Measurements from ENCODE around the gene CCSER2. TPM values are rescaled to one million over a fixed set of nuclear protein-coding genes. Genes with fewer than 3 reads are reported as not detected.
"Not testable (repeated sequence)": the region's sequence is repeated elsewhere in the genome, so short reads cannot be mapped to it uniquely, and the experiment has no call there.

Gene CCSER2, protein sequence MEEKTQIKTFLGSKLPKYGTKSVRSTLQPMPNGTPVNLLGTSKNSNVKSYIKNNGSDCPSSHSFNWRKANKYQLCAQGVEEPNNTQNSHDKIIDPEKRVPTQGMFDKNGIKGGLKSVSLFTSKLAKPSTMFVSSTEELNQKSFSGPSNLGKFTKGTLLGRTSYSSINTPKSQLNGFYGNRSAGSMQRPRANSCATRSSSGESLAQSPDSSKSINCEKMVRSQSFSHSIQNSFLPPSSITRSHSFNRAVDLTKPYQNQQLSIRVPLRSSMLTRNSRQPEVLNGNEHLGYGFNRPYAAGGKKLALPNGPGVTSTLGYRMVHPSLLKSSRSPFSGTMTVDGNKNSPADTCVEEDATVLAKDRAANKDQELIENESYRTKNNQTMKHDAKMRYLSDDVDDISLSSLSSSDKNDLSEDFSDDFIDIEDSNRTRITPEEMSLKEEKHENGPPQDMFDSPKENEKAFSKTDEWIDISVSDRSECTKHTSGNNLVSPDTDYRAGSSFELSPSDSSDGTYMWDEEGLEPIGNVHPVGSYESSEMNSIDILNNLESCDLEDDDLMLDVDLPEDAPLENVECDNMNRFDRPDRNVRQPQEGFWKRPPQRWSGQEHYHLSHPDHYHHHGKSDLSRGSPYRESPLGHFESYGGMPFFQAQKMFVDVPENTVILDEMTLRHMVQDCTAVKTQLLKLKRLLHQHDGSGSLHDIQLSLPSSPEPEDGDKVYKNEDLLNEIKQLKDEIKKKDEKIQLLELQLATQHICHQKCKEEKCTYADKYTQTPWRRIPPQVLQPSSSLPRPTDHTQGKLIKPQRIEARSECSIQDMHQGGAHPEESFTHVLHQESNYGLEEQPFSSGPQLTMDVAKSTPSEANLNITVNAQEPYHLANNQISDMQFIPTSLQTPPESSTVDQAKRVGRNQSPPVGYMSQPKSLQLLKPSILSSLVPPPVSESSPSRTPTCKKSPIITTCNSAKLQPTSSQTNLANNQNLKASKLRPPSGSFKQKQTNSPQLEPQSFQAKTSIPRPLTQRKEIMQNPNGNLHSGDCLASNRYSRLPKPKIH
- total RNA-seq (2014; rRNA removed; shearing (Covaris generic); ENCODE audit: low replicate concordance): 20.6 and 30.1 TPM in 2 replicates

DNA sequence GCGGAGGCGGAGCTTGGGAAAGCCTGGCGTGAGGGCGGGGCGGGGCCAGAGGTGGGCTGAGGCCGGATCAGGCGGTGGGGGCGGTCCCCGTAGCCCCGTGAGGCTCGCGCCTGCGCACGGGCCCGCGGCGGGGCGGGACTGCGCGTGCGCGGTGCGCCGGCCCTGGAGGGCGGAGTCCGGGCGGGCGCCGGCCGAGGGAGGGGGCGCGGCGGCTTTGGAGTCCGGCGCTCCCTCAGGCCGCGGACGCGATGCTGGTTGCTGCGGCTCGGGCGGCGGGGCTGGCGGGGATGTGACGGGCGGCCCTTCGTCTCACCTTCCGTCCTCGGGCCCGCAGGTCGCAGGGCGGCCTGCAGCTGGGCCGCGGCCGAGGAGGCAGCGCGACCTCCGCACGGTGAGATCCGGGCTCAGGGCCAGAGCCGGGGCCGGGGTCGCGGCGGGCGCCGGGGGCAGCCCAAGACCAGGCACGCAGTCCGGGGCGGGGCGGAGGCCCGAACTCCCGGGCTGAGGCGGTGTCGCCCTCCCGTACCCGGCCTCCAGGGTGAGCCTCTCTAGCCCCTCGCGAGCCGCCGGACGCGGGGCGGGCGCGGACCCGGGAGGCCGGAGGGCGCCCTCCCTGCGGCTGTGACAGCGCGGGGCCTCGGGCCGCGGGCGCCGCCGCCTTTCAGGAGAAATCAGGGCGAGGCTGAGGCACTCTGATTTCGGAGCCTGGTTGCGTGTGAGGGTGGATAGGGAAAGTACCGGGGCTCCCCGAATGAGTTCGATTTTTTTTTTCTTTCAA is at the start of gene CCSER2:
CCSER2 (plus strand) TSS at position 172 of the 778 bp plus-strand sequence. CDS start 42,464 bp downstream, outside the sequence.
- no peaks in the 10 kb centered on the region for H3K9me3 ChIP-seq
- peak within 1 kb of the TSS; percentile 68 for H3K4me3 ChIP-seq
- no peaks in the 10 kb centered on the region for H3K27me3 ChIP-seq
- DNase-seq: peak; percentile 60
- H3K36me3 ChIP-seq: no peaks in the 10 kb centered on the region

DNA sequence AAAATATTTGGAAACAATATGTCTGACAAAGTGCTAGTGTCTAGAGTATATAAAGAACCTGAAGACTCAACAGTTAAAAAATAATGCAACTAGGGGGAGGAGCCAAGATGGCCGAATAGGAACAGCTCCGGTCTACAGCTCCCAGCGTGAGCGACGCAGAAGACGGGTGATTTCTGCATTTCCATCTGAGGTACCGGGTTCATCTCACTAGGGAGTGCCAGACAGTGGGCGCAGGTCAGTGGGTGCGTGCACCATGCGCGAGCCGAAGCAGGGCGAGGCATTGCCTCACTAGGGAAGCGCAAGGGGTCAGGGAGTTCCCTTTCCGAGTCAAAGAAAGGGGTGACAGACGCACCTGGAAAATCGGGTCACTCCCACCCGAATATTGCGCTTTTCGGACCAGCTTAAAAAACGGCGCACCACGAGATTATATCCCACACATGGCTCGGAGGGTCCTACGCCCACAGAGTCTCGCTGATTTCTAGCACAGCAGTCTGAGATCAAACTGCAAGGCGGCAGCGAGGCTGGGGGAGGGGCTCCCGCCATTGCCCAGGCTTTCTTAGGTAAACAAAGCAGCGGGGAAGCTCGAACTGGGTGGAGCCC is 48.4 kb upstream of the CCSER2 start:
- not testable (repeated sequence) for DNase-seq, H3K27me3 ChIP-seq, H3K36me3 ChIP-seq, H3K9me3 ChIP-seq, H3K4me3 ChIP-seq

DNA sequence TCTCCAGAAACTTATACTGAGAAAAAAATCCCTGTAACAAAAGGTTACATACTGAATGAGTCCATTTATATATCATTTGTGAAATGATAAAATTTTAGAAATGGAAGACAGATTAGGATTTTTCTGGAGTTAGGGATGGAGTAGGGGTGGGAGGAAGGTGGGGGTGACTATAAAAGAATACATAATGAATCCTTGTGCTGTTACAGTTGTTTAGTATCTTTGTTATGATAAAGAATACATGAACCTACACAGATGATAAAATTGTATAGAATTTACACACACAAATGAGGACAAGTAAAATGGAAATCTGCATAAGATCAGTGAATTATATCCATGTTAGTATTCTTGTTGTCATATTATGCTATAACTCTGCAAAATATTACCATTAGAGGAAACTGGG is 41.7 kb upstream of the CCSER2 start:
- no peak overlapping the region for H3K4me3 ChIP-seq
- no peak for DNase-seq
- no peaks in the 10 kb centered on the region; the same call in 1 of the 2 replicates for H3K27me3 ChIP-seq
- H3K36me3 ChIP-seq: no peaks in the 10 kb centered on the region
- H3K9me3 ChIP-seq: no peaks in the 10 kb centered on the region

DNA sequence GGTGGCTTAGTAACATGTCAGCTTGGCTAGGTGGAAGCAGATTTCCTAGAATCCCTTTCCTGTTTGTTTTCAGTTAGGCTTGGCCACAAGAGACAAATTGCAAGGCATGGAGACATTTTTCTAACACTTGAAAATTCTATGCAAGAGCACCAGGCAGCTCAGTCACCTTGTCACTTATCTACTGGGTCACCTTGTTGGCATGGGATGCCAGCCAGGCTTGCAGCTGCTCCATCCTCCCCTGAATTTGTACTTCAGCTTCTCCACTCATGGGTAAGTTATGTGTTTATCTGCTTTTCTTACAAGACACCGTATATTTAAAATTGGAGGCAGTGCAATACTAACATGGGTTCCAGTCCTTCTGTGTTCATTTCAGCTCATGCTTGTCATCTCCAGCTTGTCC is 40.2 kb upstream of the CCSER2 start:
- H3K4me3 ChIP-seq: no peak overlapping the region
- no peaks in the 10 kb centered on the region for H3K9me3 ChIP-seq
- no peaks in the 10 kb centered on the region for H3K36me3 ChIP-seq
- H3K27me3 ChIP-seq: no peaks in the 10 kb centered on the region; the same call in 1 of the 2 replicates
- no peak for DNase-seq

DNA sequence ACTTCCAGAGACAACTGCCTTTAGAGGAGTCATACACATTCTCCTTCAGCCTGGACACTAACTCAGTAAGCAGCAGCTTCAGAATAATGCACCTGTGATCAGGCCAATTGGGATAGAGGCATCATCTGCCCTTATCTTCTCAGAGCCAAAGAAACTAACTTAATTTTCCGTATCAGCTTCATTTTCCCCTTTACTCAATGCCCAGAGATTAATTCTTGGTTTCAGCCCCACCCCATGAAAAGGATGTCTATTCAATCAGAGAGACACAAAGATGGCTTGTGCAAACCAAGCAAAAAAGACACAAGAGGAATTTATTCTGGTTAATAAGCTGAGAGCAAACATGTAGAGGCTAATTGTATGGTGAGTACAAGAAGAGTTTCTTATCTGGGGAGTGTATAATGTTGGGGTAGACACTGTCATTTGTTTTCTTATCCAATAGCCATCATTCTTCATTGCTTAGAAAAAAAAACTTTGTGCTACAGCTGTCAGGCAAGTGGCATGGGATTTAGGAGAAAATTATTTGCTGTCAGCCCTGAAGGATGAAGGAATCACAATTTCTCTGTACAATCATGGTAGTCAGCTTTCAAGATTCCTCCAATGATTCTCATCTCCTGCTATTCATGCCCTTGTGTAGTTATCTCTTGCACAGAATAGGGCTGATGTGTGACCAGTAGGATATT is 38.7 kb upstream of the CCSER2 start:
- H3K36me3 ChIP-seq: no peaks in the 10 kb centered on the region
- DNase-seq: no peak
- H3K4me3 ChIP-seq: no peak overlapping the region
- H3K9me3 ChIP-seq: no peaks in the 10 kb centered on the region
- H3K27me3 ChIP-seq: no peaks in the 10 kb centered on the region; the same call in 1 of the 2 replicates

DNA sequence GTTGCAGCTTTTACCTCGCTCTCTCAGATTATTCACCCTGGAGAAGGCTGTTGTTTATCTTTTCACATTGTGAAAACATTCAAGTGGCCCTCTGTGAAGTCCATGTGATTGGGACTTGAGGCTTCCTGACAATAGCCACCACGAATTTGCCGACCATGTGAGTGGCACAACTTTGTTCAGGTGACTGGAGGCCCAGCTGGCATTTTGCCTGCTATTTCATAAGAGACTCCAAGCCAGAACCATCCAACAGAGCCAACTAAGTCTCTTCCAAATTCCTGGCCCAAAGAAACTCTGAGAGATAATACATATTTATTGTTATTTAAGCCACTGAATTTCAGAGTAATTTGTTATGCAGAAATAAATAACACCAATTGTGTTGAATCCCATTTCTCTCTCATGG is 38.2 kb upstream of the CCSER2 start:
- no peaks in the 10 kb centered on the region for H3K9me3 ChIP-seq
- no peak for DNase-seq
- H3K27me3 ChIP-seq: no peaks in the 10 kb centered on the region; the same call in 1 of the 2 replicates
- H3K36me3 ChIP-seq: no peaks in the 10 kb centered on the region
- no peak overlapping the region for H3K4me3 ChIP-seq

DNA sequence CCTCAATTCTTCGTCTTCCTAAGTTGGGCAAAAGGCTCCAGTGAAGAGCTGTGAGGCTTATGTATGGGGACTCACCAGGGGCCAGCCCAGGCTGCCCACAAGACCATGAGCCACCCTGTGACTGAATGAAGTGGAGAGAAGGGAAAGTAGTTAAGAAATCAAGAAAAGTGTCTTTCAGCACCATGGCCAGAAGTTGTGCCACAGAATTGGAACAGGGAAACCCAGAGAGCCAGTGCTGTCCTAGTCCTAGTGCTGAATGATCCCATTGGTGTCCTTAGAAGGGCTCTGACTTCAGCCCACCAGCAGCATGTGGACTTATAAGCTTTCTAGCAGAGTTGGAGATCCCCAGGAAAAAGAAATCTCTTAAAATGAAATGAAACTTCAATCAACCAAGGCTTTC is 37.0 kb upstream of the CCSER2 start:
- H3K9me3 ChIP-seq: no peaks in the 10 kb centered on the region
- no peaks in the 10 kb centered on the region; the same call in 1 of the 2 replicates for H3K27me3 ChIP-seq
- DNase-seq: peak; percentile 16
- H3K4me3 ChIP-seq: no peak overlapping the region
- H3K36me3 ChIP-seq: no peaks in the 10 kb centered on the region

DNA sequence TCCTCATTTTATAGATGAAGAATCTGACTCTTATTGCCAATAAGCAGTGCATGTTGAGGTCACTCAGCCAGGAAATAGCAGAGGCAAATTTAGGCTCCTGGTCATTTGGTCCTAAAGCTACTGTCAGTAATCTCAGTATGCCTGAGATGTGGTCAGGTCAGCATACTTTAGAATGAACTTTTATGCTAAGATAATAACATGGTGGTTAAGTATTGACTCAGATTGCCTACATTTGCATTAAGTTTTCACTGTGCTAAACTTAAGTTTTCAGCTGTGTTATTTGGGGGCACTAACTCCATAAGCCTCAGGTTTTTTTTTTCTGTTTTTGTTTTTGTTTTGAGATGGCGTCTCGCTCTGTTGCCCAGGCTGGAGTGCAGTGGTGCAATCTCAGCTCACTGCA is 35.9 kb upstream of the CCSER2 start:
- no peaks in the 10 kb centered on the region for H3K9me3 ChIP-seq
- no peak for DNase-seq

DNA sequence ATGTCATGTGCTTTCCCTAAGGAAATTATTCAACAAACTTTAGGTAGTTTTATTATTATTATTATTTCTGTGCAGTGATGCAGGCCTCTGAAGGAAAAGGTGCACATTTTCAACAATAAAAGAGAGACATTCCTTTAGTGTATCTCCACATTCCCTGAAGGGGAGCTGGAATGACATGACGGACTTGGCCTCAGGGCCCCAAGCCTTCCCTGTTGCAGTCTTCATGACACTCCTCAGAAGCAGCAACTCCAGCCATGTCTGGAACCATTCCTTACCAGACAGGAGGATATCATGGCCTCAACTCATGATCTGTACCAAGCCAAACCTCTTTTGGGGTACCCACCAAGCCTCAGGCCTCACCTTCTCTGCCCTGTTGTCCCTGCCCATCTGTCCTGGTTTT is 35.2 kb upstream of the CCSER2 start:
- no peak for DNase-seq
- H3K27me3 ChIP-seq: no peaks in the 10 kb centered on the region; the same call in 1 of the 2 replicates

More for the DNA sequence above, 35.9 kb upstream of the CCSER2 start:
- H3K36me3 ChIP-seq: no peaks in the 10 kb centered on the region
- no peaks in the 10 kb centered on the region; the same call in 1 of the 2 replicates for H3K27me3 ChIP-seq
- H3K4me3 ChIP-seq: no peak overlapping the region

DNA sequence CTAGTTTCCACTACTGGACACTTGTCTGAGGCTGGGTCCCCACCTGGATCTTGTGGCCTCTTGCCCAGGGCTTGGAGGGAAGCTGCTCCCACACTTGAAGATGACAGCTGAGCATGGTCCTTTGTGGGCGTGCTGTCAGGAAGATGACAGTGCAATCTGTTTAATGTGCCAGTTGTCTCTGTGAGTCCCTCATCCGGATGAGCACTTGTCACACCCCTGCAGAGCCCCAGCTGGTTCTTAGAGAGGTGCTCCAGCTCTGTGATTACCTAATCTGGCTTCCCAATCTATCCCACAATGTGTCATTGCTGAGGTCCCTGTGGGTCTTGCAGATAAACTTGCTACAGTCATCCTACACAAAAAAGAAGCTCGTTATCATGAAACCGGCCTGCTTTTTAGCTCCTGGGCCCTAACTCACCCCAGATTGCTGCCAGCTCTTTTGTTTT is 34.8 kb upstream of the CCSER2 start:
- Histone ChIP-seq H3K4me3 (no peak overlapping the region), H3K36me3 (no peaks in the 10 kb centered on the region), H3K9me3 (no peaks in the 10 kb centered on the region), H3K27me3 (no peaks in the 10 kb centered on the region; the same call in 1 of the 2 replicates)
- no peak for DNase-seq

More for the DNA sequence above, 35.2 kb upstream of the CCSER2 start:
- no peaks in the 10 kb centered on the region for H3K36me3 ChIP-seq
- H3K9me3 ChIP-seq: no peaks in the 10 kb centered on the region
- no peak overlapping the region for H3K4me3 ChIP-seq

DNA sequence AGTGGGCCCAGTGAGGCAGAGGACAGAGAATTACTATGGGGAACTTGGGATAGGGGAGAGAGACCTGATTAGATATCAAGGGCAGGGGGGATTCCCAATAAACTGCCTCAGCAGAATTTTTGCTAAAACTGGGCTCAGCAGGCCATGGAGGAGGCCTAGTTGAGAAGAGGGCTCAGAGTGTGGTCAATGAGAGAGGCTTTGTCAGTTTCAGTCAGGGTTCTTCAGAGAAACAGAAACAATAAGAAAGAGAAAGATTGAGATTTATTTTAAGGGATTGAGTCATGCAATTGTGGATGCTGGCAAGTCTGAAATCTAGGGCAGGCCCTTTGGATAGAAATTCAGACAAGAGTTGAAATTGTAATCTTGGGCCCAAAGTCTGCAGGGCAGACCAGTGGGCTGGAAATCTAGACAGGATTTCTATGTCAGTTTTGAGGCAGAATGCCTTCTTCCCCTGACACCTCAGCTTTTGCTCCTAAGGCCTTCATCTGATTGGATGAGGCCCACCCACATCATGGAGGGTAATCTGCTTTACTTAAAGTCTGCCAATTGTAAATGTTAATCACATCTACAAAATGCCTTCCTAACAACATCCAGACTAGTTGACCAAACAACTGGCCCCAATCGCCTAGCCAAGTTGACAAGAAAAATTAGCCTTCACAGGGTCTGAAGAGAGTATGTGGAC is 33.5 kb upstream of the CCSER2 start:
- Histone ChIP-seq H3K9me3 (no peaks in the 10 kb centered on the region), H3K36me3 (no peaks in the 10 kb centered on the region), H3K27me3 (no peaks in the 10 kb centered on the region), H3K4me3 (no peak overlapping the region)
- DNase-seq: no peak

DNA sequence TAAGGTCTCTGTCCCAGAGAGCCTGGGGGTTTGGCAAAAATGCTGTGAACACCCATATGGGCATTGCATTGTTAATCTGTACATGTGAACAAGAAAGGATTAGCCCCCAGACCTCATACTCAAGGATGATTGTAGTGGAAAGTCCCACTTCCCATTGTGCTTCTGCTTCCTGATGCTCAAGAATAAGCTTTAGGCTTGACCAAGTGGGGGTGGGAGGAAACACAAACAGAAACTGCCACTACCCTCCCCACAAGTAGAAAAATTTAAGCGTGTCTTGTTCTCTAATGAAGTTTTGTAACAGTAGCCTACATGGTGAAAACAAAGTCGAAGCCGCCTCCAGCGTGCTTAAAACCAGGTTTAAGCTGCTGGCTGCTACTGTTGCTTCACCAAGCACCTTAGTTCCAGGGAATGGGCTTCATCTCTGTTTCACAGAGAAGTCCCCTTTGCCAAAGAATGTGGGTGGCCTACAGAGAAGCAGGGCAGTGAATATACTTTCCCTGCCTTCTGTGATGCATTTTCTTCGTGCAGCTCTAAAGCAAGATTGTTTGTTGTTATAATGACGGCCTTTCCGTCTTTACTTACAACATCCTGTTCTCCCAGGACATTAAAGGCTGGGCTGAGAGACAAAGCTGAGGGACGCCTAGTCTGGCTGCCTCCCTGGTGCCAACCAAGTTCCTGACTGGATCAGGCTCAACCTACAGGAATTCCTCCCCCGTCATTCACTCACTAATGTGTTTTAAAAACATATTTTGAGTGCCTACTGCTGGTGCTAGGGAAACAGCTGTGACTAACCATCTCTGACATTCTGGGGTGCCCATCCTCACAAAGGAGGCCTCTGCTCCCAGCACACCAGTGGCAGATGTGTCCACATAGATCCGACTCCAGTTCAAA is 32.1 kb upstream of the CCSER2 start:
- H3K27me3 ChIP-seq: no peaks in the 10 kb centered on the region
- no peak overlapping the region for H3K4me3 ChIP-seq
- H3K36me3 ChIP-seq: no peaks in the 10 kb centered on the region
- no peaks in the 10 kb centered on the region for H3K9me3 ChIP-seq
- peak; percentile 91 for DNase-seq

DNA sequence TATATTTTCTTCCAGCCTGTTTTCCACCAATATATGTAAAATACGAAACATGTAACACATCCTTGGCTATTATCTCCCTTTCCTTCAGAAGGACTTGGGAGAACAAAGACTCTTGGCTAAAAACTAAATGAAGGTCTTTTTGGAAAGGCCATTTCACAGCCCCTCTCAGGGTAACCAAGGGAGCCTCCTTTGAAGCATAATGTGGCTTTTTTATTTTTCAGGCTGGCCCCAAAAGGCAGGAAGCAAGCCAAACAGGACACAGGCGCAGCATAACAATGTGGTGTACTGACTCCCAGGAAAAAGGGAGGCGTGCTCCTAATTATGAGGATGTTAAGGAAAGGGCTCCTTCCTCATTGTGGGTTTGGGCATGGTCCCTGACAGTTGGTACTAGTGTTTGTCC is 30.3 kb upstream of the CCSER2 start:
- no peaks in the 10 kb centered on the region for H3K9me3 ChIP-seq
- no peak for DNase-seq

DNA sequence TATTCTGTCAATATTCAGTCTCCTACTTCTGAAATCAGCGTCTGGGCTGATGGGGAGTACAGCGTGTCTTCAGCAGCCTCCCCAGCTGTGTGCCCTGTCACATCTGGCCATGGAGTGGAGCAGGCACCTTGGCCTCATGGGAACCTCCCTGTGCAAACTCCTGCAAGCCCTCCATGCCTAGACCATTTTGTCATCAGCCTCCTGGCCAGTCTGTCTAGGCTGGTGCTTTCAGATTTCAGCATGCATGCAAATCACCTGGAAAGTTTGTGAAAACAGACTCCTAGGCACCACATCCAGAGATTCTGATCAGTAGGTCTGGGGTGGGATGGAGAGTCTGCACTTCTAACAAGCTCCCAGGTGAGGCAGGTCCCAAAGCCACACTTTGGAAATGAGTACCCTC is 26.2 kb upstream of the CCSER2 start:
- Histone ChIP-seq H3K9me3 (no peaks in the 10 kb centered on the region), H3K4me3 (no peak overlapping the region), H3K36me3 (no peaks in the 10 kb centered on the region), H3K27me3 (no peaks in the 10 kb centered on the region)
- DNase-seq: no peak

More for the DNA sequence above, 30.3 kb upstream of the CCSER2 start:
- Histone ChIP-seq H3K27me3 (no peaks in the 10 kb centered on the region), H3K36me3 (no peaks in the 10 kb centered on the region), H3K4me3 (no peak overlapping the region)

Data from MG63 (cell line).